GM21423 (cell line): ENCODE measurements around the gene USP28.
A peak's percentile ranks its signal among the peaks of the same experiment; 100 is the strongest.
"Not testable (repeated sequence)": the region's sequence is repeated elsewhere in the genome, so short reads cannot be mapped to it uniquely, and the experiment has no call there.

ENCODE experiments used
- ATAC-seq: cut with Tn5 transposase; IDR thresholded peaks from one replicate; pipeline ENCODE4 v1.9.1; 2021; ENCODE audit warnings: mild to moderate bottlenecking, moderate library complexity; ENCODE audit not compliant: unreplicated experiment

Gene USP28

GRCh38 chr11:113838005-113838404, 37.4 kb downstream of the USP28 start:
- ATAC-seq, result no peak

GRCh38 chr11:113835306-113835705, 40.1 kb downstream of the USP28 start:
- no peak for ATAC-seq

GRCh38 chr11:113833151-113833550, 42.2 kb downstream of the USP28 start:
- ATAC-seq, result no peak

GRCh38 chr11:113831314-113831713, 44.1 kb downstream of the USP28 start:
- ATAC-seq, result peak; percentile 95

GRCh38 chr11:113829751-113830150, 45.6 kb downstream of the USP28 start:
- no peak for ATAC-seq

GRCh38 chr11:113828191-113828590, 47.2 kb downstream of the USP28 start:
- ATAC-seq, result no peak

GRCh38 chr11:113827477-113827876, 47.9 kb downstream of the USP28 start:
- ATAC-seq, result no peak

- ATAC-seq, result no peak
Measured at GRCh38 chr11:113818426-113818825, 56.9 kb downstream of the USP28 start.

GRCh38 chr11:113817626-113818025, 57.7 kb downstream of the USP28 start:
- ATAC-seq, result no peak

GRCh38 chr11:113817162-113817561, 58.2 kb downstream of the USP28 start:
- ATAC-seq, result no peak

- no peak for ATAC-seq
Measured at GRCh38 chr11:113814181-113814580, 61.2 kb downstream of the USP28 start.

- no peak for ATAC-seq
Measured at GRCh38 chr11:113808931-113809330, 66.4 kb downstream of the USP28 start.

- ATAC-seq, result no peak
Measured at GRCh38 chr11:113806406-113806805, 69.0 kb downstream of the USP28 start.

GRCh38 chr11:113805640-113806039, 69.7 kb downstream of the USP28 start:
- no peak for ATAC-seq

GRCh38 chr11:113802621-113803020, 72.8 kb downstream of the USP28 start:
- no peak for ATAC-seq

- peak; percentile 79 for ATAC-seq
Measured at GRCh38 chr11:113796663-113797259, 78.6 kb downstream of the USP28 start.

GRCh38 chr11:113789675-113790320, 85.6 kb downstream of the USP28 start:
- ATAC-seq, result no peak

GRCh38 chr11:113789016-113789415, 86.4 kb downstream of the USP28 start:
- not testable (repeated sequence) for ATAC-seq

- no peak for ATAC-seq
Measured at GRCh38 chr11:113782134-113782533, 93.2 kb downstream of the USP28 start.

- ATAC-seq, result no peak
Measured at GRCh38 chr11:113781682-113782081, 93.7 kb downstream of the USP28 start.

- ATAC-seq, result no peak
Measured at GRCh38 chr11:113779496-113779895, 95.9 kb downstream of the USP28 start, which contains the start of gene CLDN25. TSS of gene CLDN25 (plus strand) at chr11:113779796. CDS start at chr11:113779796, 0 bp downstream.

GRCh38 chr11:113778111-113778910, 97.1 kb downstream of the USP28 start:
- no peak for ATAC-seq
